Small intestine (tissue), 7 donors: ENCODE measurements around the gene NME9. TPM values are rescaled to one million over a fixed set of nuclear protein-coding genes. Genes with fewer than 3 reads are reported as not detected.

Experiments used
- DNase-seq, 2 donors: peaks; one replicate each; pipeline versions ENCODE4 v3.0.0 to v3.0.0-alpha.2; 2013
- FAIRE-seq: peaks from 2 replicates; lab custom pipeline; 2012; peaks lifted over from hg19 to GRCh38; lab: Jason Lieb, UNC
- H3K27ac ChIP-seq, 3 donors: one replicate each; pipeline ENCODE4 v1.5.1; 2013; ENCODE audit warnings: low read length in 2 of 3, mild to moderate bottlenecking in 2 of 3, control low read depth in 1 of 3, inconsistent platforms in 1 of 3, low read depth in 1 of 3, moderate library complexity in 1 of 3
- H3K27me3 ChIP-seq, 3 donors: one replicate each; pipeline ENCODE4 v1.6.1; 2013; ENCODE audit warnings: low read length in 3 of 3, inconsistent platforms in 1 of 3; ENCODE audit not compliant: control insufficient read depth in 3 of 3, insufficient read depth in 3 of 3
- H3K36me3 ChIP-seq, 3 donors: one replicate each; pipeline ENCODE4 v1.6.1; 2013; ENCODE audit warnings: low read length in 3 of 3, inconsistent platforms in 1 of 3, low read depth in 1 of 3, mild to moderate bottlenecking in 1 of 3, moderate library complexity in 1 of 3; ENCODE audit not compliant: control insufficient read depth in 3 of 3, insufficient read depth in 2 of 3
- H3K4me1 ChIP-seq, 3 donors: one replicate each; pipeline ENCODE4 v1.6.1; 2013; ENCODE audit warnings: low read length in 2 of 3, inconsistent platforms in 1 of 3, low read depth in 1 of 3, mild to moderate bottlenecking in 1 of 3, moderate library complexity in 1 of 3; ENCODE audit not compliant: control insufficient read depth in 3 of 3, insufficient read depth in 2 of 3
- H3K4me3 ChIP-seq, 3 donors: one replicate each; pipeline ENCODE4 v1.5.1; 2013; ENCODE audit warnings: low read length in 3 of 3, control low read depth in 1 of 3, inconsistent platforms in 1 of 3, low read depth in 1 of 3, mild to moderate bottlenecking in 1 of 3, moderate library complexity in 1 of 3
- H3K9me3 ChIP-seq, 2 donors: one replicate each; pipeline ENCODE4 v1.6.1; 2013; ENCODE audit warnings: low read depth in 1 of 2, low read length in 1 of 2; ENCODE audit not compliant: control insufficient read depth in 2 of 2, insufficient read depth in 1 of 2
- WGBS, 3 donors: extraction: QIAGEN DNeasy Blood & Tissue Kit; methylation state at CpG; one replicate each; pipeline ENCODE4 v1.1.7; 2013; 5-methylcytosine and 5-hydroxymethylcytosine counted together
- polyA plus RNA-seq, 4 donors: library from polyadenylated mRNA; stranded (reverse) in 3 of 4; unstranded in 1 of 4; fragments of 200-250 nt in 3 of 4; fragments of 120-200 nt in 1 of 4; gene quantifications; one replicate each; pipeline versions ENCODE4 v1.2.1 to v1.2.3, GENCODE V29; 2013
- donor health status: healthy with polysubstance abuse.
- donor health status: control.
- donor health status: control.
- donor health status: Bipolar disorder and iron deficiency.
- donor health status: healthy.

Gene NME9
- polyA plus RNA-seq, 4 donors: 0.13 to 0.84 TPM; not detected in 2

- DNase-seq (no peak), FAIRE-seq (no peak)
- no peak overlapping the region for H3K4me3 ChIP-seq
- H3K36me3 ChIP-seq: peaks cover 0 to 4% (median 4%) of the 10 kb centered on the region in 3 donors
- no peaks in the 10 kb centered on the region for H3K27me3 ChIP-seq
- no peaks in the 10 kb centered on the region for H3K9me3 ChIP-seq
- H3K27ac ChIP-seq: no peak overlapping the region
- 94 to 100% (median 96%) methylated on average over 1 of the region's 1 CpG for WGBS, 3 donors
- no peaks in the 10 kb centered on the region for H3K4me1 ChIP-seq
These were observed 73.6 kb downstream of the NME9 start for GRCh38 chr3:138256022-138256421.

GRCh38 chr3:138254216-138254615 is 75.4 kb downstream of the NME9 start:
- no peak overlapping the region for H3K27ac ChIP-seq
- no peak for FAIRE-seq
- WGBS, 3 donors: 48 to 53% (median 52%) methylated on average over 1 of the region's 1 CpG

DNA sequence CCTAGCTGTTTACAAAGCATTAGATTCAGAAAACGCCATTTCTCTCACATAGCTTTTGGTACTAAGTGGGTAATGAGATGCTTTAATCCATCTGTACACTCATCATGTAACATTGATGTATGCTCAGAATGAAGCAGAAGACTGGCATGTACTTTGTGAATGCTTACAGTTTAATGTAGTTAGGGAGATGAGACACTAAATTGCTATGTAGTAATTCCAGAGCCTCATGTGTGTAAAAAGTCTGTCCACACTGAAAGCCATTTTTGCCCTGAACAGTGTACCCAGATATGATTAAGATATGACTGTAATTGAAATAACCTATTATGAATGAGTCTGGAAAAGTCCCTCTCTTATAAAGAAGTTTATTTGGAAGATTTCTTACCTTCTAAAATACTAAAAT is 76.0 kb downstream of the NME9 start:
- Histone ChIP-seq H3K27ac (no peak overlapping the region), H3K9me3 (no peaks in the 10 kb centered on the region), H3K4me1 (no peaks in the 10 kb centered on the region), H3K4me3 (no peak overlapping the region), H3K27me3 (no peaks in the 10 kb centered on the region), H3K36me3 (peaks cover 0 to 4% (median 3%) of the 10 kb centered on the region in 3 donors)
- DNase-seq (no peak), FAIRE-seq (no peak)
- WGBS, 3 donors: 96 to 100% (median 100%) methylated on average over 1 of the region's 1 CpG

More at GRCh38 chr3:138254216-138254615, 75.4 kb downstream of the NME9 start:
- Histone ChIP-seq H3K4me1 (no peaks in the 10 kb centered on the region), H3K4me3 (no peak overlapping the region), H3K9me3 (no peaks in the 10 kb centered on the region), H3K27me3 (no peaks in the 10 kb centered on the region), H3K36me3 (peaks cover 0 to 8% (median 3%) of the 10 kb centered on the region in 3 donors)
- no peak for DNase-seq

Other genes with a start within 250 kb of the NME9 start
- gene DZIP1L, start 214.2 kb downstream of the NME9 start, polyA plus RNA-seq: 1 to 10 TPM in 2 of 4 donors, under 1 TPM in 2; 0.27 to 1.6 (median 0.75) TPM
- under 1 TPM in 1 of 4 donors, not detected in 3; 0.03 TPM for gene A4GNT, start 197.5 kb downstream of the NME9 start, polyA plus RNA-seq
- 10 to 100 TPM in 1 of 4 donors, 1 to 10 TPM in 3; 4.9 to 12.8 (median 7.4) TPM for gene DBR1, start 154.9 kb downstream of the NME9 start, polyA plus RNA-seq
- gene ARMC8, start 142.6 kb downstream of the NME9 start, polyA plus RNA-seq: 10 to 100 TPM in 3 of 4 donors, 1 to 10 TPM in 1; 9.5 to 29.0 (median 11.8) TPM
- gene MRAS, start 18.7 kb upstream of the NME9 start, polyA plus RNA-seq: 10 to 100 TPM in 1 of 4 donors, 1 to 10 TPM in 2, under 1 TPM in 1; 0.45 to 10.1 (median 3.6) TPM
- 1 to 10 TPM in 1 of 4 donors, under 1 TPM in 2, not detected in 1; 0.22 to 1.4 (median 0.31) TPM for gene ESYT3, start 104.8 kb upstream of the NME9 start, polyA plus RNA-seq